Amniotic epithelial cell (primary cell): ENCODE results near the gene RNF220.

Source experiments
- DNase-seq: peaks from one replicate; pipeline ENCODE4 v3.0.0-alpha.2; 2010; ENCODE audit warnings: low read depth

Gene RNF220

DNA sequence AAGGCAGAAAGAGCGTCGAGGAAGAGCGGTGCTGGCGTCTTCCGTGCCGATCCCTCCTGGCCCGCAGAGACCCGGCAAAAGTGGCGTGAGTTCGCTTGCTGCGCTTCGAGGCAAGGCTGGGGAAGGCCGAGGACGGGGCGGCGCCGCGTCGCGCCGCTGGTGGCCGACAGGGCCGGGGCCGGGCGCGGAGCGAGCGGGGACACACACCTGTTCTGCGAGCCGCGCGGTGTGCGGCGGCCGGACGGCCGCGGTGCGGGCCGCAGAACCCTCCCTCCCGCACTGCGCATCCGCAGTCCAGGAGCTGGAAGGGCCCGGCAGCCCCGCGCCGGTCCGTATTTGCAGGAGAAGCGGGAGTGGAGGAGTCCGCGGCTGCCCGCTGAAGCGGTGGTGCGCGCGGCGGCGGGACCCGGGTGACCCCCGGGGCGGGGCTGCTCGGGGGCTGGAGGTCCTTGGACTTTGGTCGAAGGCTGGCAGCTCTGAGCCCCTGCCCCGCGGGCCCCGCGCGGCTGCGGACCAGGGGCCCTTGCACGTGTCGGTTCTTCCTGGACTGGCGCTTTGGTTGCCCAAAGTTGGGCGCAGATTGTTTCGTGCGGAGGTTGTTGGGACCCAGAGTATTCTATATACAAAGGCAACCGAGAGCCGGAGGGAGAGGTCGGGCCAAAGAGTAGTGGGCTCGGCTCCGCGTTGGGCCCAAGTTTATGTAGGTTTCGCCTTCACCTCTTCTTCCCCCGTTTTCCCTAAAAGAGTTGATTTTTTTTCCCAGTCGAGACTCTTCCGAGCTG, 2.6 kb downstream of the RNF220 start:
- DNase-seq, result no peak

GRCh38 chr1:44408212-44408582, 3.1 kb downstream of the RNF220 start:
- DNase-seq, result no peak

- no peak for DNase-seq
Observed at GRCh38 chr1:44408632-44409602, 3.9 kb downstream of the RNF220 start.

- DNase-seq, result no peak
Observed at GRCh38 chr1:44409757-44410156, 4.7 kb downstream of the RNF220 start.

DNA sequence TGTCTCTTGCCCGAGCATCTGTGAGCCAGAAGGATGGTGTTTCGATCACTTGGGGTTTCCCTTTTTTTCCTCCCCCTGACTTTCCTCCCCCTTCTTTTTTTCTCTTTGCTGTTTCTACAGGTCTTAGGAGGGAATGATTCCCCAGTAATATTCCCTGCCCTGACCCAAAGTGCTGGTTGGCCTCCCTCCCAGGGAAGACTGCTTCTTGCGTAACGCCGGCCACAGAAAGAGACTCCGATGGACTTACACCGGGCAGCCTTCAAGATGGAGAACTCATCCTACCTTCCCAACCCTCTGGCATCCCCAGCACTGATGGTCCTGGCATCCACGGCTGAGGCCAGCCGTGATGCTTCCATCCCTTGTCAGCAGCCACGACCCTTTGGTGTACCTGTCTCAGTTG, 6.8 kb downstream of the RNF220 start:
- DNase-seq, result no peak

- DNase-seq, result no peak
Observed at GRCh38 chr1:44412601-44413000, 7.5 kb downstream of the RNF220 start.

- DNase-seq, result no peak
Observed at GRCh38 chr1:44413740-44414139, 8.7 kb downstream of the RNF220 start.

- no peak for DNase-seq
Observed at GRCh38 chr1:44415013-44415412, 10.0 kb downstream of the RNF220 start.

GRCh38 chr1:44416408-44416807, 11.4 kb downstream of the RNF220 start:
- no peak for DNase-seq

- DNase-seq, result no peak
Observed at GRCh38 chr1:44417351-44418021, 12.4 kb downstream of the RNF220 start.

DNA sequence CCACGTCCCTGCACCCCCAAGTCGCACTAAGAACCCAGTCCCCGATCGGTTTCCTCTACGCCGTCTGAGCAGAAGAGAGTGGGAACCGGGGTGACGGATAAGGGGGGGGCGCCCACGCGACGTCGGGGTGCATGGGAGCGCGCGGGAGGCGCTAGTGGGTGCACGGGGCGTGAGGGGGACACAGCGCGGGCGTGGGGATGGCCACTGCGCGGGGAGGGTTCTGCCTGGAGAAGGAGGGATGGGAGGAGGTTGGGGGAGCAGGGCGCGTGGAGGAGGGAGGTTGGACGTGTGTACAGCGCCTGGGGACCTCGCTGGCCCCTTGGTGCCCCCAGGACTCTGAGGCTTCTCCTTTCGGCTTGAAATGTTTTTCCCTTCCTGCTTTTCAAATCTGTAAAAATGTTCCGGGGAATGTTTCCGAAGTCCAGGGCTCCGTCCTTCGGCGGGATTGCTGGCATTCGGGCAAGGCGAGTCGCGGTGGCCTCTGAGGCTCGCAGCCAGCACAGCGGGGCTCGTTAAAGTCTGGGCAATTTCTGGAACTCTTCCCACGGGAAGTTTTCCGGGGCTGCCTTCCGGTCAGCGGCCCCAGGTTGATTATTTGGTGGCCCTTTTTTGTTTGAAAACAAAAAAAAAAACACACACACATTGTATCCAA, 13.1 kb downstream of the RNF220 start:
- DNase-seq, result no peak

- no peak for DNase-seq
Observed at GRCh38 chr1:44419901-44420300, 14.8 kb downstream of the RNF220 start.

DNA sequence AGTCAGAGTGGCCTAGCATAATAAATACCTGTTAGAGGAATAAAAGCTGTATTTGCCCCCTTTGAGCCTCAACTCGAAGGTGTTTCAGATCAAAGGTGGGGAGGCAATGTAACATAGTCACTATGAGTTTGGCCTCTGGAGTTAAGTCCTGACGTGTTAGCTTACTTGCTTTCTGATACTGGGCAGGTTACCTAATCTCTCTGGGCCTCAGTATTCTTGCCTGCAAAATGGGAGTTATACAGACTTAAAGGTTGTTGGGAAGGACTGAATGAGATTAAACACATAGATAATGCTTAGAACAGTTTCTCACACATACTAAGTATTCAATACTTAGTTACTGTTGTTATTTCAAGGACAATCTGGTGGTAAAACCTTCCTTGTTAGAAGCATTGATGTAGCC, 15.5 kb downstream of the RNF220 start:
- DNase-seq, result no peak

- no peak for DNase-seq
Observed at GRCh38 chr1:44421446-44421884, 16.4 kb downstream of the RNF220 start.

GRCh38 chr1:44422161-44422560, 17.1 kb downstream of the RNF220 start:
- DNase-seq, result no peak

DNA sequence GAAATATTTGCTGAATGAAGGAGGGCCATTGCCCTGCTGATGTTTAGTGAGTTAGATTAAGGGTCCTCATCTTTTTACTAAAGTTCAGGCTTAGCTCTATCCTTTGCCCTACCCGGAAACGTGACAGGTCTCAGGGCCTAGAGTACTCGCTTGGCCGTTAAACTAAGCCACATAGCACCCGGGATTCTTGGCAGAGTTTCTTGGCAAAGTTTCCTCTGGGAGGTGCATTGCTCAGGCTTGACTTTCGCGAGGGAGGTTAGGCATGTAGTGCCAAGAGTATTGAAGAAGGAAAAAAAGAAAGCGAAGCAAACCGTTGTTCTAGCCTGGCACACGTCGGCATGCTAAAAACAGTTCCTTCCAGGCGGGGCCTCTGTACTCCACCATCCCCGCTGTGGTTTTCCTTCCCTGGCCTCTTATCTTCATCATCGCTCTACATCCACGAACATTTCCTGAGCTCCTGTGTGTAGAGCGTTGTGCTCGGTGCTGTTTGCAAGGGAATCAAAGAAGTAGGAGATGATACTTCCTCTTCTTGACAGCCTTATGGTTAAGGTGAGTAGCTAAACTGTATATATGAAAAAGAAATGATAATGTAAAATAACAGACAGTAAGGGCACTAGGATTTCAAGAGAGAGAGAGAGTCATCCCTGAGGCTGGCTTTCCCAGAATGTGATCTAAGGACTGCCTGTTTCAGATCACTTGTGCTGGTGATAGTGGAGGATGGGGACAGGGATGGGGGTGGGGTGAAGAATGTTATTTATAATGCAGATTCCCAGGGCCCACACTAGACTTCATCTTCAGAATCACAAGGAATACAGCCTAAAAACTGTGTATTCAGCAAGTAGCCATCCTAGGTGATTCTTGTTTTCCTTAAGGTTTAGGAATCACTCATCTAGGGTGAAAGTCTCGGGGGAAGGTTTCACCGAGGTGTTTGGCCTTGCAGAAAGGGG, 18.8 kb downstream of the RNF220 start:
- DNase-seq, result peak; percentile 76

- DNase-seq, result no peak
Observed at GRCh38 chr1:44424747-44425146, 19.7 kb downstream of the RNF220 start.

DNA sequence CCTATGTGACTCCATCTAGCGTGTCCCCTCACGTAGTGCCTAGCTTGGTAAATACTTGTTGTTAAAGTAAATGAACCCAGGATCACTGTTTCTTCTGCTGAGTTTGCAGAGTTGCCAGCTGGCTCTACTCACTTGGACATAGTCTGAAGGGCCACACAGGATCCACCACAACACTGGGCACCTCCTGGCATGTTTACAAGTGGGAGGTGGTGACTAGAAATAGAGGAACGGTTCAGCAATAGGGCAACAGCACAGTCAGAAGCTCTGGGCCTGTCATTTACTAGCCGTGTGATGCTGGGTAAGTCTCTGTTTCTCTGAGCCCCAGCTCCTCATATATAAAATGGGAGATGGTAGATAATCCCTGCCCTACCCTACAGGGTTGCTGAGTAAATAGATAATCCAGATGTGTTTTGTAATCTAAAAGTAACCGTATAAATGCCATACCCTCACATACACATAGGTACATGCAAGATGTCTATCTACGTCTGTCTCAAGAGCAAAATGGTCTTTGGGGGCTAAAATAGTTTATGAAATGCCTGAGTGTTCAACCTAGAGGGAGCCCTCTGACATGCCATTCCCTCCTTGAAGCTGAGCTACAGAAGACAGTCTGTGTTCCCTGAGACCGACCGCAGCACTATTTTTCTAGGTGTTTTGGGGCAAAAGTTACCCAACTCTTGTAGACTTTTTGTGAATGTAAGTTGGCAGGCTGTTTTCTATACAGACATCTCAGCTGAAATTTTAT, 20.5 kb downstream of the RNF220 start:
- DNase-seq, result no peak

GRCh38 chr1:44431861-44432260, 26.8 kb downstream of the RNF220 start:
- DNase-seq, result no peak

- no peak for DNase-seq
Observed at GRCh38 chr1:44433209-44433608, 28.2 kb downstream of the RNF220 start.
